NCI-H2081 treated with DMSO at 0.1 percent for 48 hours (cell line): ENCODE measurements around the gene ARHGAP26.

Experiments used
- DNase-seq: peaks from one replicate; lab custom pipeline; 2025; lab: John Stamatoyannopoulos, UW

The ARHGAP26 gene

GRCh38 chr5:142873831-142874230 lies 103.7 kb downstream of the ARHGAP26 start:
- no peak for DNase-seq

- DNase-seq = no peak
Measured at GRCh38 chr5:142874540-142874939, 104.4 kb downstream of the ARHGAP26 start.

- no peak for DNase-seq
Measured at GRCh38 chr5:142875936-142876335, 105.8 kb downstream of the ARHGAP26 start.

- no peak for DNase-seq
Measured at GRCh38 chr5:142876817-142877216, 106.6 kb downstream of the ARHGAP26 start.

GRCh38 chr5:142878111-142878510 lies 107.9 kb downstream of the ARHGAP26 start:
- no peak for DNase-seq

- no peak for DNase-seq
Measured at GRCh38 chr5:142878638-142879037, 108.5 kb downstream of the ARHGAP26 start.

- DNase-seq = no peak
Measured at GRCh38 chr5:142881076-142881783, 111.1 kb downstream of the ARHGAP26 start.

- no peak for DNase-seq
Measured at GRCh38 chr5:142881784-142882126, 111.6 kb downstream of the ARHGAP26 start.

GRCh38 chr5:142883025-142883424 lies 112.8 kb downstream of the ARHGAP26 start:
- DNase-seq = no peak

GRCh38 chr5:142883438-142883837 lies 113.3 kb downstream of the ARHGAP26 start:
- no peak for DNase-seq

- DNase-seq = no peak
Measured at GRCh38 chr5:142884029-142884428, 113.9 kb downstream of the ARHGAP26 start.

- no peak for DNase-seq
Measured at GRCh38 chr5:142886211-142886610, 116.0 kb downstream of the ARHGAP26 start.

GRCh38 chr5:142886956-142887355 lies 116.8 kb downstream of the ARHGAP26 start:
- no peak for DNase-seq

GRCh38 chr5:142888469-142889085 lies 118.4 kb downstream of the ARHGAP26 start:
- DNase-seq = no peak

GRCh38 chr5:142892021-142892420 lies 121.8 kb downstream of the ARHGAP26 start:
- DNase-seq = no peak

- no peak for DNase-seq
Measured at GRCh38 chr5:142894315-142894714, 124.1 kb downstream of the ARHGAP26 start.

- no peak for DNase-seq
Measured at GRCh38 chr5:142894749-142895148, 124.6 kb downstream of the ARHGAP26 start.

- no peak for DNase-seq
Measured at GRCh38 chr5:142896325-142897007, 126.3 kb downstream of the ARHGAP26 start.

- DNase-seq = no peak
Measured at GRCh38 chr5:142897328-142897727, 127.2 kb downstream of the ARHGAP26 start.

- DNase-seq = no peak
Measured at GRCh38 chr5:142900927-142901326, 130.8 kb downstream of the ARHGAP26 start.

GRCh38 chr5:142901476-142902185 lies 131.5 kb downstream of the ARHGAP26 start:
- DNase-seq = no peak

- no peak for DNase-seq
Measured at GRCh38 chr5:142902186-142902965, 132.2 kb downstream of the ARHGAP26 start.
